ENCODE measurements around the gene PCP2.

DNA sequence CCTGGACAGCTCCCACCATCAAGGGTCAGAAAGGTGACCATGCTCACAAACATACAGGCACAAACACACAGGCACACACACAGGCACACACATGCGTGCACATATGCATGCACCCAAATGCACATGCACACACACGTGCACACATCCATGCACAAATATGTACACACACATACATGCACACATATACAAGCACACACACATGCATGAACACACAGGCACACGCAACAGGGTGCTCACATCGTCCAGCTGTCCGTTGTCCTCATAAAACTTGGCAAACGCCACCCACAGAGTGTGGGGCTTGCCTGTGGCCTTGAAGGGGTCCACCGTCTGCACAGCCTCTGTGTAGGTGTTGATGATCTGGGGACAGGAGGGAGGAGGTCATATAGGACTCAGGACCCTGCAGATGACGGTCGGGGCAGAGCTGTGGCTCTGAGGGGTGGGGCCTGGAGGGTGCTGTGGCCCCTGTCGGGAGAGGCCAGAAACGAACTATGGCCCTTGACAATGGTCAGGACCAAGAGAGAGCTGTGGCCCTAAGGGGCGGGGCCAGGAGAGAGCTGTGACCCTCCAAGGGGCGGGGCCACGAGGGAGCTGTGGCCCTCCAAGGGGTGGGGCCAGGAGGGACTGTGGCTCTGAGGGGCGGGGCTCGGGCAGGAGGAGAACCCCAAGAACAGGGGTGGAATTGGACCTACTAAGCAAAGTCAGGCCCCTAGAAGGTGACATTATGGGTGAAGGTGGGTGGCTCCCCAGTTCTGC lies 10.4 kb downstream of the PCP2 start:
- TF ChIP-seq, protein P1, sequence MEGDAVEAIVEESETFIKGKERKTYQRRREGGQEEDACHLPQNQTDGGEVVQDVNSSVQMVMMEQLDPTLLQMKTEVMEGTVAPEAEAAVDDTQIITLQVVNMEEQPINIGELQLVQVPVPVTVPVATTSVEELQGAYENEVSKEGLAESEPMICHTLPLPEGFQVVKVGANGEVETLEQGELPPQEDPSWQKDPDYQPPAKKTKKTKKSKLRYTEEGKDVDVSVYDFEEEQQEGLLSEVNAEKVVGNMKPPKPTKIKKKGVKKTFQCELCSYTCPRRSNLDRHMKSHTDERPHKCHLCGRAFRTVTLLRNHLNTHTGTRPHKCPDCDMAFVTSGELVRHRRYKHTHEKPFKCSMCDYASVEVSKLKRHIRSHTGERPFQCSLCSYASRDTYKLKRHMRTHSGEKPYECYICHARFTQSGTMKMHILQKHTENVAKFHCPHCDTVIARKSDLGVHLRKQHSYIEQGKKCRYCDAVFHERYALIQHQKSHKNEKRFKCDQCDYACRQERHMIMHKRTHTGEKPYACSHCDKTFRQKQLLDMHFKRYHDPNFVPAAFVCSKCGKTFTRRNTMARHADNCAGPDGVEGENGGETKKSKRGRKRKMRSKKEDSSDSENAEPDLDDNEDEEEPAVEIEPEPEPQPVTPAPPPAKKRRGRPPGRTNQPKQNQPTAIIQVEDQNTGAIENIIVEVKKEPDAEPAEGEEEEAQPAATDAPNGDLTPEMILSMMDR (IDR thresholded peaks at IDR 0.05): no peak
- TF ChIP-seq POLR2A (IDR thresholded peaks at IDR 0.05): no peak

All from body of pancreas (tissue), 4 donors.